SK-N-SH (cell line): ENCODE results near the gene GALNT11.

Experiments used
- CTCF ChIP-seq: fragments of 200-600 bp; sonication (generic); IDR thresholded peaks from 2 replicates; pipeline ENCODE4 v1.6.1; 2017; ENCODE audit warnings: antibody characterized with exemption, mild to moderate bottlenecking, moderate library complexity
- NFIC ChIP-seq: IDR thresholded peaks from 2 replicates; pipeline ENCODE4 v1.4.0; 2012; ENCODE audit warnings: borderline replicate concordance
- POLR2AphosphoS5 ChIP-seq: IDR thresholded peaks from 2 replicates; pipeline ENCODE4 v1.6.1; 2012; ENCODE audit warnings: low read depth, low read length
- RAD21 ChIP-seq: IDR thresholded peaks from 2 replicates; pipeline ENCODE4 v1.6.1; 2012; ENCODE audit warnings: mild to moderate bottlenecking, low read length
- RCOR1 ChIP-seq: fragments of 150-350 bp; IDR thresholded peaks from 2 replicates; pipeline ENCODE4 v1.6.1; 2017; ENCODE audit warnings: antibody characterized with exemption, low read length
- ZBTB33 ChIP-seq: IDR thresholded peaks from 2 replicates; pipeline ENCODE4 v1.4.0; 2012; ENCODE audit warnings: low read depth, borderline replicate concordance

GRCh38 chr7:152025077-152025936, at the start of gene GALNT11:
- TF ChIP-seq CTCF (no peak; the same call in 1 of the 2 replicates), RCOR1 (no peak; the same call in 1 of the 2 replicates), ZBTB33 (no peak), NFIC (no peak), RAD21 (peak; percentile 32; the same call in 1 of the 2 replicates), POLR2AphosphoS5 (peak; percentile 74)
